H1 (cell line): Measurements from ENCODE around the gene SLC27A6. TPM values are rescaled to one million over a fixed set of nuclear protein-coding genes. Genes with fewer than 3 reads are reported as not detected.

Experiments
- CTCF ChIA-PET: fragments of 300-600 bp; sonication (Branson Sonifier 250); formaldehyde crosslinking; loops from one replicate; lab custom pipeline; 2021; ENCODE audit not compliant: partially characterized antibody; lab: Charles Lee
- POLR2A ChIA-PET: fragments of 300-600 bp; sonication (Branson Sonifier 250); formaldehyde crosslinking; loops from one replicate; lab custom pipeline; 2021; ENCODE audit warnings: inconsistent platforms; ENCODE audit not compliant: partially characterized antibody; lab: Charles Lee
- DNase-seq, 2 experiments: peaks; one replicate each; pipeline versions ENCODE4 v3.0.0 to v3.0.0-alpha.2; 2010 to 2022; ENCODE audit warnings: low spot score in 2 of 2, low read depth in 1 of 2, mixed read lengths in 1 of 2
- FAIRE-seq: peaks from 2 replicates; lab custom pipeline; 2011; peaks lifted over from hg19 to GRCh38; lab: Jason Lieb, UNC
- H2AFZ ChIP-seq: 2 replicates; pipeline ENCODE4 v1.8.1; 2012; ENCODE audit warnings: low read length, inconsistent platforms
- H2AK5ac ChIP-seq: 2 replicates; pipeline ENCODE4 v1.6.1; 2013; ENCODE audit warnings: low read depth, low read length
- H2BK120ac ChIP-seq: replicated peaks from 2 replicates; pipeline ENCODE3; 2013; ENCODE audit warnings: low read depth, low read length, inconsistent platforms
- H2BK12ac ChIP-seq: 2 replicates; pipeline ENCODE4 v1.6.1; 2013; ENCODE audit warnings: low read depth, low read length
- H2BK15ac ChIP-seq: 2 replicates; pipeline ENCODE4 v1.6.1; 2013; ENCODE audit warnings: low read length
- H2BK20ac ChIP-seq: 2 replicates; pipeline ENCODE4 v1.6.1; 2013; ENCODE audit warnings: low read length
- H2BK5ac ChIP-seq: 2 replicates; pipeline ENCODE4 v1.6.1; 2013; ENCODE audit warnings: low read depth, low read length
- H3K14ac ChIP-seq: 2 replicates; pipeline ENCODE4 v1.6.1; 2013; ENCODE audit warnings: inconsistent platforms; ENCODE audit not compliant: insufficient read length
- H3K18ac ChIP-seq: 2 replicates; pipeline ENCODE4 v1.6.1; 2013; ENCODE audit warnings: low read length; ENCODE audit errors: extremely low read depth
- H3K23ac ChIP-seq: 2 replicates; pipeline ENCODE4 v1.6.1; 2013; ENCODE audit warnings: inconsistent platforms; ENCODE audit not compliant: insufficient read length
- H3K23me2 ChIP-seq: 2 replicates; pipeline ENCODE4 v1.6.1; 2013; ENCODE audit warnings: low read depth, low read length
- H3K27ac ChIP-seq: 2 replicates; pipeline ENCODE4 v1.6.1; 2011; ENCODE audit warnings: low read depth, low read length, inconsistent platforms
- H3K27me3 ChIP-seq, 4 experiments: replicated peaks in 1 of 4; 1 replicate in 1 of 4; 2 replicates in 3 of 4; pipeline versions ENCODE4 v1.6.1 to v1.8.1; 2011 to 2013; ENCODE audit warnings: low read length in 3 of 4, mild to moderate bottlenecking in 3 of 4, inconsistent platforms in 2 of 4, mixed read lengths in 2 of 4, moderate library complexity in 1 of 4; ENCODE audit not compliant: control insufficient read depth in 3 of 4, insufficient read depth in 3 of 4; ENCODE audit errors: extremely low read depth in 1 of 4
- H3K36me3 ChIP-seq, 4 experiments: 2 replicates each; pipeline versions ENCODE4 v1.6.1 to v1.8.1; 2011 to 2013; ENCODE audit warnings: mild to moderate bottlenecking in 4 of 4, low read length in 3 of 4, moderate library complexity in 2 of 4, control low read depth in 1 of 4, inconsistent platforms in 1 of 4; ENCODE audit not compliant: insufficient read depth in 4 of 4, control insufficient read depth in 2 of 4
- H3K4ac ChIP-seq: replicated peaks from 2 replicates; pipeline ENCODE3; 2013; ENCODE audit warnings: low read length, low read depth, mixed read lengths, inconsistent platforms; ENCODE audit not compliant: insufficient read length
- H3K4me1 ChIP-seq, 4 experiments: replicated peaks in 1 of 4; 1 replicate in 1 of 4; 2 replicates in 3 of 4; pipeline versions ENCODE4 v1.6.1 to v1.8.1; 2011 to 2013; ENCODE audit warnings: low read length in 3 of 4, inconsistent platforms in 2 of 4, mixed read lengths in 1 of 4; ENCODE audit not compliant: insufficient read depth in 4 of 4, control insufficient read depth in 3 of 4
- H3K4me2 ChIP-seq, 2 experiments: 2 replicates each; pipeline versions ENCODE4 v1.6.1 to v1.8.1; 2011 to 2013; ENCODE audit warnings: low read depth in 2 of 2, low read length in 2 of 2, control low read depth in 1 of 2, inconsistent platforms in 1 of 2, mild to moderate bottlenecking in 1 of 2; ENCODE audit not compliant: insufficient read depth in 1 of 2
- H3K4me3 ChIP-seq, 4 experiments: fragments of 200-600, 300-600 bp in 1 of 4; sonication (generic), shearing (Covaris generic), sonication (Bioruptor Twin) in 1 of 4; 2 replicates each; pipeline versions ENCODE4 v1.5.1 to v1.8.1; 2011 to 2016; ENCODE audit warnings: low read length in 4 of 4, low read depth in 3 of 4, control low read depth in 2 of 4, inconsistent platforms in 2 of 4, mild to moderate bottlenecking in 2 of 4, mixed read lengths in 1 of 4, moderate library complexity in 1 of 4; ENCODE audit not compliant: insufficient read depth in 2 of 4; ENCODE audit errors: extremely low read depth in 1 of 4
- H3K56ac ChIP-seq: replicated peaks from 2 replicates; pipeline ENCODE3; 2013; ENCODE audit warnings: low read depth, mild to moderate bottlenecking, mixed read lengths, low read length, inconsistent platforms; ENCODE audit not compliant: insufficient read length
- H3K79me1 ChIP-seq: 2 replicates; pipeline ENCODE4 v1.6.1; 2013; ENCODE audit warnings: low read depth, low read length, control low read depth
- H3K79me2 ChIP-seq, 2 experiments: 2 replicates each; pipeline versions ENCODE4 v1.6.1 to v1.8.1; 2012 to 2013; ENCODE audit warnings: low read length in 2 of 2, mild to moderate bottlenecking in 2 of 2, inconsistent platforms in 1 of 2; ENCODE audit not compliant: insufficient read depth in 2 of 2, control insufficient read depth in 1 of 2
- H3K9ac ChIP-seq, 4 experiments: replicated peaks in 1 of 4; 1 replicate in 1 of 4; 2 replicates in 3 of 4; pipeline versions ENCODE4 v1.6.1 to v1.8.1; 2011 to 2013; ENCODE audit warnings: low read depth in 3 of 4, low read length in 3 of 4, control low read depth in 2 of 4, mild to moderate bottlenecking in 2 of 4, moderate library complexity in 2 of 4, inconsistent platforms in 1 of 4; ENCODE audit errors: extremely low read depth in 1 of 4
- H3K9me3 ChIP-seq, 2 experiments: 2 replicates each; pipeline versions ENCODE4 v1.6.1 to v1.8.1; 2012 to 2013; ENCODE audit warnings: mild to moderate bottlenecking in 2 of 2, moderate library complexity in 2 of 2, control low read depth in 1 of 2, inconsistent platforms in 1 of 2, low read depth in 1 of 2, low read length in 1 of 2, mixed read lengths in 1 of 2; ENCODE audit not compliant: insufficient read depth in 2 of 2
- H4K20me1 ChIP-seq, 2 experiments: replicated peaks in 1 of 2; 2 replicates each; pipeline versions ENCODE3 to v1.8.1; 2011 to 2013; ENCODE audit warnings: inconsistent platforms in 2 of 2, low read length in 2 of 2, mild to moderate bottlenecking in 1 of 2; ENCODE audit not compliant: insufficient read depth in 2 of 2, control insufficient read depth in 1 of 2
- H4K5ac ChIP-seq: 2 replicates; pipeline ENCODE4 v1.6.1; 2013; ENCODE audit warnings: low read length, low read depth, mixed read lengths, inconsistent platforms; ENCODE audit not compliant: insufficient read length
- H4K8ac ChIP-seq: 2 replicates; pipeline ENCODE4 v1.8.0; 2013; ENCODE audit warnings: mild to moderate bottlenecking, moderate library complexity, low read length, inconsistent platforms; ENCODE audit not compliant: insufficient read depth; ENCODE audit errors: extremely low read depth
- H4K91ac ChIP-seq: replicated peaks from 2 replicates; pipeline ENCODE3; 2013; ENCODE audit warnings: low read length, mixed read lengths, inconsistent platforms; ENCODE audit not compliant: insufficient read length
- SUZ12 ChIP-seq: fragments of 200-600 bp; sonication (generic); IDR thresholded peaks from 2 replicates; pipeline ENCODE4 v1.6.1; 2012; ENCODE audit warnings: mild to moderate bottlenecking, inconsistent platforms, low read length, moderate library complexity, mixed read lengths
- WGBS, 2 experiments: shearing (Covaris generic) in 1 of 2; methylation state at CpG; one replicate each; pipeline versions ENCODE4 v1.1.6 to v1.1.7; 2013 to 2015; ENCODE audit warnings: low lambda C conversion rate in 2 of 2, mixed read lengths in 2 of 2, inconsistent platforms in 1 of 2, low coverage in 1 of 2, missing lambda C conversion rate in 1 of 2; ENCODE audit not compliant: insufficient replicate concordance in 2 of 2, insufficient coverage in 1 of 2, insufficient read length in 1 of 2; ENCODE audit errors: extremely low coverage in 1 of 2, missing lambda C conversion rate in 1 of 2; 5-methylcytosine and 5-hydroxymethylcytosine counted together
- polyA plus RNA-seq, 7 experiments: library from polyadenylated mRNA; depleted of rRNA in 3 of 7; stranded (reverse) in 5 of 7; unstranded in 2 of 7; fragments of >200 nt in 5 of 7; fragments of 200-250 nt in 2 of 7; gene quantifications; 1 replicate in 5 of 7; 2 replicates in 1 of 7; 4 replicates in 1 of 7; pipeline versions ENCODE4 v1.2.1 to v1.2.3, GENCODE V29; 2011 to 2013; ENCODE audit warnings: missing spikeins in 2 of 7, mixed read lengths in 2 of 7
- total RNA-seq: library from RNA; stranded (reverse); fragmentation: NEBNext Ultra II Directional; extraction: Animal tissue kit (Norgen Biotek cat#: 25700); gene quantifications from 2 replicates; pipeline ENCODE4 v1.2.1, GENCODE V29; 2021

SLC27A6 gene
- total and polyA plus RNA-seq, 2 of the 8 experiments (the other 6 are each of a cell fraction or from before 2014, with no cell fraction given): 4.0 to 4.7 TPM

- no peak overlapping the region for H3K18ac ChIP-seq
- H3K4me3 ChIP-seq: no peak overlapping the region
- no peak overlapping the region for H2BK5ac ChIP-seq
- H3K23me2 ChIP-seq: no peaks in the 10 kb centered on the region
- CTCF ChIA-PET: no interaction called here
- no peak overlapping the region for H3K4me2 ChIP-seq
- no peak overlapping the region for H2AFZ ChIP-seq
- H4K91ac ChIP-seq: no peak overlapping the region
- no peak overlapping the region for H4K5ac ChIP-seq
- H2BK20ac ChIP-seq: no peak overlapping the region
- H3K4me1 ChIP-seq: no peaks in the 10 kb centered on the region
- POLR2A ChIA-PET: no interaction called here
- no peaks in the 10 kb centered on the region for H3K79me1 ChIP-seq
- no peak overlapping the region for H3K9ac ChIP-seq
- no peak overlapping the region for H3K23ac ChIP-seq
- WGBS, 2 experiments: 86% methylated on average over 2 of the region's 2 CpGs; no CpG with 5 or more reads in 1 of the 2 experiments
- H3K14ac ChIP-seq: no peak overlapping the region
- no peak overlapping the region for H3K27ac ChIP-seq
- H2AK5ac ChIP-seq: no peak overlapping the region
- DNase-seq (no peak), FAIRE-seq (no peak)
- H3K79me2 ChIP-seq: no peaks in the 10 kb centered on the region
- no peak overlapping the region for H4K8ac ChIP-seq
- no peak overlapping the region for H3K56ac ChIP-seq
- no peaks in the 10 kb centered on the region for H3K9me3 ChIP-seq
- H2BK120ac ChIP-seq: no peak overlapping the region
- no peak overlapping the region for H2BK12ac ChIP-seq
- H3K36me3 ChIP-seq: no peaks in the 10 kb centered on the region
- no peaks in the 10 kb centered on the region for H3K27me3 ChIP-seq
- no peak overlapping the region for H3K4ac ChIP-seq
- H4K20me1 ChIP-seq: no peaks in the 10 kb centered on the region
- no peak overlapping the region for H2BK15ac ChIP-seq
- no peak for TF ChIP-seq SUZ12
Observed at GRCh38 chr5:129021744-129022143, 56.5 kb downstream of the SLC27A6 start.
